Natural killer cell (primary cell): ENCODE results near the gene CPT1A. TPM values are rescaled to one million over a fixed set of nuclear protein-coding genes. Genes with fewer than 3 reads are reported as not detected.

Source experiments
- ATAC-seq, 3 donors: fragments of 150-1000 bp in 2 of 3; fragments of 200-7000 bp in 1 of 3; cut with Tn5 transposase; 1 replicate in 1 of 3; 2 replicates in 2 of 3; pipeline ENCODE4 v1.10.0; 2021; ENCODE audit warnings: mild to moderate bottlenecking in 2 of 3, moderate library complexity in 2 of 3
- DNase-seq, 2 donors: peaks; one replicate each; pipeline versions ENCODE4 v3.0.0 to v3.0.0-alpha.2; 2013 to 2021; ENCODE audit warnings: mixed read lengths in 1 of 2
- H3K27ac ChIP-seq: one replicate; pipeline ENCODE4 v1.5.1; 2013; ENCODE audit warnings: mild to moderate bottlenecking, low read length
- H3K27me3 ChIP-seq: one replicate; pipeline ENCODE4 v1.6.1; 2013; ENCODE audit warnings: low read length; ENCODE audit not compliant: control insufficient read depth, insufficient read depth
- H3K36me3 ChIP-seq: one replicate; pipeline ENCODE4 v1.6.1; 2013; ENCODE audit warnings: low read length; ENCODE audit not compliant: control insufficient read depth, insufficient read depth
- H3K4me1 ChIP-seq: one replicate; pipeline ENCODE4 v1.6.1; 2013; ENCODE audit warnings: low read length; ENCODE audit not compliant: control insufficient read depth, insufficient read depth
- H3K4me3 ChIP-seq: one replicate; pipeline ENCODE4 v1.5.1; 2013; ENCODE audit warnings: low read length
- H3K9me3 ChIP-seq: one replicate; pipeline ENCODE4 v1.6.1; 2013; ENCODE audit warnings: low read length; ENCODE audit not compliant: control insufficient read depth, insufficient read depth
- H3K27ac Mint-ChIP-seq, 2 donors: one replicate each; pipeline ENCODE4 v1.8.0; 2022; ENCODE audit warnings: mild to moderate bottlenecking in 2 of 2, mixed read lengths in 2 of 2, moderate library complexity in 1 of 2
- H3K27me3 Mint-ChIP-seq, 2 donors: one replicate each; pipeline ENCODE4 v1.8.0; 2022; ENCODE audit warnings: low read depth in 2 of 2, mixed read lengths in 2 of 2
- H3K36me3 Mint-ChIP-seq: one replicate; pipeline ENCODE4 v1.8.0; 2022; ENCODE audit warnings: mixed read lengths
- H3K4me1 Mint-ChIP-seq, 2 donors: one replicate each; pipeline ENCODE4 v1.8.0; 2022; ENCODE audit warnings: mixed read lengths in 2 of 2
- H3K4me3 Mint-ChIP-seq: one replicate; pipeline ENCODE4 v1.8.0; 2022; ENCODE audit warnings: mild to moderate bottlenecking, moderate library complexity, mixed read lengths
- H3K9me3 Mint-ChIP-seq, 2 donors: one replicate each; pipeline ENCODE4 v1.8.0; 2022; ENCODE audit warnings: mixed read lengths in 2 of 2
- WGBS: methylation state at CpG from one replicate; pipeline ENCODE4 v1.1.7; 2013; ENCODE audit warnings: missing lambda C conversion rate; ENCODE audit not compliant: insufficient coverage; 5-methylcytosine and 5-hydroxymethylcytosine counted together
- intact Hi-C: fragments of 100-400 bp; cut with micrococcal nuclease; formaldehyde crosslinking; loops from one replicate; pipeline ENCODE4 v1.14.2; 2022
- total RNA-seq, 4 donors: library from RNA; stranded (reverse); fragments of 120-200 nt in 1 of 4; gene quantifications; one replicate each; pipeline versions ENCODE4 v1.2.3 to v1.2.4, GENCODE V29; 2013 to 2022
- TF ChIP-seq, protein P1 (sequence below): fragments of 200-600 bp; IDR thresholded peaks from one replicate; pipeline ENCODE4 v1.8.0; 2022; ENCODE audit warnings: antibody characterized with exemption

CPT1A gene
- total RNA-seq, 3 donors from 2014 or later (not counting 1 experiment from before 2014, with no cell fraction given) = 70.3 to 129 (median 100) TPM

DNA sequence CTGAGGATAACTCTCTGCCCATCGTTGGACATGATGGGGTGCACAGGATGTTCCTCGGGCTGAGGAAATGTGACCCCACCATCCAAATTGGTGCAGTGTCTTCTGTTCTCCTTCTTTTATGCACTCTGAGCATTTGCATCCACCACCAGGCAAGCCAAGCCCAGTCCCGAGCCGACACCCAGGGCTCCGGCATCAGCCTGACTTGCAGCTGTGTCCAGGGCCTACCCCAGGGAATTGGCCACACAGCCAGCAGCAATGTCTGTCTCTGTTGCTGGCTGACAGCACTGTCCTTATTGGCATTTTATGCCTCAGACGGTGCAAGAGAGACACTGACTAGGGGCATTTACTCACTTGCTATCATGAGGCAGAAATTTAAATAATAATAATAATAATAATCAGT is 25.4 kb upstream of the CPT1A start:
- Mint-ChIP-seq H3K9me3 (no peaks in the 10 kb centered on the region), H3K36me3 (no peaks in the 10 kb centered on the region), H3K4me3 (no peak overlapping the region), H3K4me1 (peaks cover 12 to 20% of the 10 kb centered on the region in 2 donors), H3K27ac (no peak overlapping the region), H3K27me3 (peaks cover 11 to 20% of the 10 kb centered on the region in 2 donors)
- DNase-seq = no peak
- H3K9me3 ChIP-seq = peaks cover 5% of the 10 kb centered on the region
- peaks cover 2% of the 10 kb centered on the region for H3K27me3 ChIP-seq
- peaks cover 13% of the 10 kb centered on the region for H3K4me1 ChIP-seq
- no peak for ATAC-seq
- no peak overlapping the region for H3K4me3 ChIP-seq
- no peaks in the 10 kb centered on the region for H3K36me3 ChIP-seq
- H3K27ac ChIP-seq = no peak overlapping the region
- WGBS = 82% methylated on average over 6 of the region's 6 CpGs
- TF ChIP-seq, protein P1, sequence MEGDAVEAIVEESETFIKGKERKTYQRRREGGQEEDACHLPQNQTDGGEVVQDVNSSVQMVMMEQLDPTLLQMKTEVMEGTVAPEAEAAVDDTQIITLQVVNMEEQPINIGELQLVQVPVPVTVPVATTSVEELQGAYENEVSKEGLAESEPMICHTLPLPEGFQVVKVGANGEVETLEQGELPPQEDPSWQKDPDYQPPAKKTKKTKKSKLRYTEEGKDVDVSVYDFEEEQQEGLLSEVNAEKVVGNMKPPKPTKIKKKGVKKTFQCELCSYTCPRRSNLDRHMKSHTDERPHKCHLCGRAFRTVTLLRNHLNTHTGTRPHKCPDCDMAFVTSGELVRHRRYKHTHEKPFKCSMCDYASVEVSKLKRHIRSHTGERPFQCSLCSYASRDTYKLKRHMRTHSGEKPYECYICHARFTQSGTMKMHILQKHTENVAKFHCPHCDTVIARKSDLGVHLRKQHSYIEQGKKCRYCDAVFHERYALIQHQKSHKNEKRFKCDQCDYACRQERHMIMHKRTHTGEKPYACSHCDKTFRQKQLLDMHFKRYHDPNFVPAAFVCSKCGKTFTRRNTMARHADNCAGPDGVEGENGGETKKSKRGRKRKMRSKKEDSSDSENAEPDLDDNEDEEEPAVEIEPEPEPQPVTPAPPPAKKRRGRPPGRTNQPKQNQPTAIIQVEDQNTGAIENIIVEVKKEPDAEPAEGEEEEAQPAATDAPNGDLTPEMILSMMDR = no peak
- intact Hi-C loops = no loop called here

DNA sequence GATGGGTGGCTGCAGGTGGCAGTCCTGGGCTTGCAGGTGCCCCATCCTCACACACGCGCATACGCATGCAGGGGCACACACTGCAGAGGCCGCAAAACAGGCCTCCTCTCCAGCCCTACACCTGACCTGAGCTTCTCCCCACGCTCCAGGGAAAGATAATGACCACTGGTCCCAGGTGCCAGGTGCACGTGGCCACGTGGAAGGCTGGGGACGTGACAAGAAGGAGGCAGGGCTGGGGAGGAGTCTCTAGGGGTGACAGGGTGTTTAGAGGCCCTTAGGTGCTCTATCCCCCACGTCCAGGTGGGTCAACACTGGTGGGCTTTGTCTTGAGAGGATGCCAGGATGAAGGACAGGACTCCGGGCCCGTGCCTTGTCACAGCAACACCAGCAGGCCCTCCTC is 23.5 kb upstream of the CPT1A start:
- no peak overlapping the region for H3K4me3 Mint-ChIP-seq
- Histone ChIP-seq H3K36me3 (no peaks in the 10 kb centered on the region), H3K27me3 (peaks cover 2% of the 10 kb centered on the region), H3K27ac (no peak overlapping the region), H3K4me3 (no peak overlapping the region), H3K9me3 (peaks cover 5% of the 10 kb centered on the region), H3K4me1 (peaks cover 10% of the 10 kb centered on the region)
- WGBS = 94% methylated on average over 11 of the region's 11 CpGs
- H3K4me1 Mint-ChIP-seq = peaks cover 12 to 16% of the 10 kb centered on the region in 2 donors
- peaks cover 7 to 20% of the 10 kb centered on the region in 2 donors for H3K27me3 Mint-ChIP-seq
- TF ChIP-seq, protein P1 = no peak
- ATAC-seq (no peak), DNase-seq (no peak)
- no peak overlapping the region for H3K27ac Mint-ChIP-seq
- intact Hi-C loops = no loop called here
- H3K36me3 Mint-ChIP-seq = no peaks in the 10 kb centered on the region
- H3K9me3 Mint-ChIP-seq = no peaks in the 10 kb centered on the region

DNA sequence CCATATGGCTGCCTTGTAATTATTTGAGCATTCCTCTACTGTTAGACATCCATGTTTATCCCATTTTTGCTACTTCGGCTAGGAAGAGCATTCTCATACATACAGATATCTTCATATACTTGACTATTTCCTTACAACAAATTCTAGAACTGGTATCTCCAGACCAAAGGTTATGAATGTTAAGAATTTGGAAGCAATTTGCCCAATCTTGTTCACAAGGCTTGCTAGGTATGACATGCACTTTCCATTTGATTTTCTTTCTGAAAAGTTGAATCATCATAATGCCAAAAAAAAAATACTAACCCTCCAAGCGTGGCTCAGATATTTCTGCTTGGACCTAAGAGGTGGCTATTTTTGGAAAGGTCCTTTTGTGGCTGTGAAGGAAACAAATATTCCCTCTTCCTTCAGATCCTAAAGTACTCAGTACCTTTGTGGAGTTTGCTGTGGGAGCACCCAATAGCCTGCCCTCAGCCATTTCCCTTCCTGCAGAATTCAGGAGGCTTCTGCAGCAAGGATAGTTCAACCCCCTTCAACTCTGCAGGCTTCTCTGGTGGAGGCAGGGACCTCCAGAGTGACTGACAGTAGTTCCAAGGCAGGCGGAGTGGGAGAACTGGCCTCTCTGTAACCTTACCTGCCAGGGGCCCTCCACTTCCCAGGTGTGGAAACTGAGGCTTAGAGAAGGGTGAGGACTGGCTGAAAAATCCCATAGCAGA is 22.0 kb upstream of the CPT1A start:
- peaks cover 5% of the 10 kb centered on the region for H3K9me3 ChIP-seq
- intact Hi-C loops = no loop called here
- H3K36me3 ChIP-seq = no peaks in the 10 kb centered on the region
- no peak overlapping the region for H3K27ac ChIP-seq
- ATAC-seq = no peak
- H3K27me3 Mint-ChIP-seq = peaks cover 2 to 5% of the 10 kb centered on the region in 2 donors
- H3K9me3 Mint-ChIP-seq = no peaks in the 10 kb centered on the region
- DNase-seq = no peak
- no peaks in the 10 kb centered on the region for H3K4me1 ChIP-seq
- H3K4me3 Mint-ChIP-seq = no peak overlapping the region
- H3K4me3 ChIP-seq = no peak overlapping the region
- no peak overlapping the region for H3K27ac Mint-ChIP-seq
- H3K4me1 Mint-ChIP-seq = peaks cover 0 to 4% of the 10 kb centered on the region in 2 donors
- 95% methylated on average over 2 of the region's 3 CpGs for WGBS
- H3K36me3 Mint-ChIP-seq = no peaks in the 10 kb centered on the region
- TF ChIP-seq, protein P1 = no peak
- no peaks in the 10 kb centered on the region for H3K27me3 ChIP-seq

DNA sequence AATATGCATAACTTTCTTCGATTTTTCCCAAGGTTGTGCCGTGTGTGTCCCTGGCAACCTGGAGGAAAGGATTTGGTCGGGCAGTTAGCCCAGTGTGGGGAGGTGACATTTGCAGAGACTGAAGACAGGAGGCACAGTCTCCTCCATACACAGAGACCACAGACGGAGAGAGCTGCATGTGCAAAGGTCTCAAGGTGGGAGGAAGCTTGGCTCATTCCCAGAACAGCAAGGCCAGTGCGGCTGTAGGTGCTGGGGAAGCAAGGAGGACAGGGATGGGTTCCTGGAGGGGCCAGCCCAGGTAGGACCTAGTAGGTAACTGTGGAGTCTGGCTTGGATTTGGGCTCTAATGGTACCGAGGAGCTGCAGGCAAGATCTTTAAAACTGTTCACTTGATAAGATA is 20.7 kb upstream of the CPT1A start:
- intact Hi-C loops = no loop called here
- no peak overlapping the region for H3K4me3 Mint-ChIP-seq
- WGBS = 78% methylated on average over 6 of the region's 6 CpGs
- Histone ChIP-seq H3K4me1 (no peaks in the 10 kb centered on the region), H3K36me3 (no peaks in the 10 kb centered on the region), H3K27ac (no peak overlapping the region), H3K4me3 (no peak overlapping the region), H3K27me3 (no peaks in the 10 kb centered on the region), H3K9me3 (peaks cover 5% of the 10 kb centered on the region)
- no peak for ATAC-seq
- H3K36me3 Mint-ChIP-seq = no peaks in the 10 kb centered on the region
- peaks cover 0 to 2% of the 10 kb centered on the region in 2 donors for H3K27me3 Mint-ChIP-seq
- H3K27ac Mint-ChIP-seq = no peak overlapping the region
- H3K9me3 Mint-ChIP-seq = no peaks in the 10 kb centered on the region
- TF ChIP-seq, protein P1 = no peak
- peaks cover 0 to 4% of the 10 kb centered on the region in 2 donors for H3K4me1 Mint-ChIP-seq
- no peak for DNase-seq
